Peyer's patch (tissue), 4 donors: ENCODE results near the gene JPT2. TPM values are rescaled to one million over a fixed set of nuclear protein-coding genes. Genes with fewer than 3 reads are reported as not detected.

Experiments used
- DNase-seq, 3 donors: peaks; one replicate each; pipeline ENCODE4 v3.0.0-alpha.2; 2017 to 2019
- H3K27ac ChIP-seq, 4 donors: fragments of 200-600 bp; sonication (generic); one replicate each; pipeline ENCODE4 v1.5.1; 2016 to 2019
- H3K27me3 ChIP-seq, 2 donors: fragments of 200-600 bp; sonication (generic); one replicate each; pipeline ENCODE4 v1.5.1; 2019
- H3K36me3 ChIP-seq, 3 donors: fragments of 200-600 bp; sonication (generic); one replicate each; pipeline ENCODE4 v1.5.1; 2016 to 2019
- H3K4me1 ChIP-seq, 4 donors: fragments of 200-600 bp; sonication (generic); one replicate each; pipeline ENCODE4 v1.5.1; 2016 to 2019
- H3K4me3 ChIP-seq, 4 donors: fragments of 200-600 bp; sonication (generic); 1 replicate in 3 of 4; 2 replicates in 1 of 4; pipeline ENCODE4 v1.5.1; 2016 to 2019; ENCODE audit warnings: mild to moderate bottlenecking in 1 of 4
- H3K9me3 ChIP-seq, 4 donors: fragments of 200-600 bp; sonication (generic); one replicate each; pipeline ENCODE4 v1.5.1; 2016 to 2019; ENCODE audit warnings: mild to moderate bottlenecking in 1 of 4
- CTCF ChIP-seq, 6 experiments: fragments of 450-650 bp in 4 of 6; fragments of 200-600 bp in 2 of 6; sonication (generic) in 1 of 6; IDR thresholded peaks; one replicate each; pipeline ENCODE4 v1.5.1; 2017 to 2019; ENCODE audit warnings: antibody characterized with exemption in 6 of 6, mild to moderate bottlenecking in 3 of 6, moderate library complexity in 1 of 6
- POLR2A ChIP-seq, 2 donors: fragments of 450-650 bp; IDR thresholded peaks; one replicate each; pipeline ENCODE4 v1.5.1; 2017; ENCODE audit warnings: antibody characterized with exemption in 2 of 2, mild to moderate bottlenecking in 2 of 2, moderate library complexity in 2 of 2
- total RNA-seq, 4 donors: library from RNA; depleted of rRNA; stranded (reverse); fragments of >200 nt; gene quantifications; one replicate each; pipeline ENCODE4 v1.1.0, GENCODE V29; 2016

The JPT2 gene
- total RNA-seq, 4 donors from 2014 or later = 22.7 to 32.3 (median 25.0) TPM

- no peak overlapping the region for H3K4me3 ChIP-seq
- no peak for DNase-seq
- no peaks in the 10 kb centered on the region for H3K27me3 ChIP-seq
- no peaks in the 10 kb centered on the region for H3K9me3 ChIP-seq
- no peaks in the 10 kb centered on the region for H3K4me1 ChIP-seq
- TF ChIP-seq POLR2A (IDR thresholded peaks at IDR 0.05) = no peak
- no peak for TF ChIP-seq CTCF (IDR thresholded peaks at IDR 0.05)
- H3K36me3 ChIP-seq = peaks cover 0 to 94% (median 0%) of the 10 kb centered on the region in 3 donors
- no peak overlapping the region for H3K27ac ChIP-seq
Measured at GRCh38 chr16:1665829-1666228, 12.2 kb upstream of the JPT2 start.

DNA sequence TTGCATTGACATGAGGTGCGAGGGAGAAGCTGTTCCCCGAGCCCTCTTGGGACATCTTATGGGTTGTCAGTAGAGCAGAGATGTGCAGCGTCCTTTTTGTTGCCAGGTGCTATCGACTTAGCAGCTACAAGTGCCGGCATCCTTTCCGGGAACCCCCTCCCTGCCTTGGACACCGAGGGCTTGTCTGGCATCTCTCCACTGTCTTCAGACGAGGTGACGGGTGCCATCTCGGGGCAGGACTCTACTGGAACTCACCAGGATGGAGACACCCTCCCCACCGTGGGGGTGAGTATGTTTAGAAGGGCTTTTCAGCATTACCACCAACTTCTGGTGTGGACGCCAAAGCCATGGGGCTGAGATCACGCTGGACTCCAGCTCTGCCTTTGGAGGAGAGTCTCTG lies 11.8 kb upstream of the JPT2 start:
- TF ChIP-seq POLR2A (IDR thresholded peaks at IDR 0.05) (no peak), CTCF (IDR thresholded peaks at IDR 0.05) (no peak)
- peaks cover 0 to 96% (median 0%) of the 10 kb centered on the region in 3 donors for H3K36me3 ChIP-seq
- no peak for DNase-seq
- no peaks in the 10 kb centered on the region for H3K27me3 ChIP-seq
- no peaks in the 10 kb centered on the region for H3K9me3 ChIP-seq
- no peaks in the 10 kb centered on the region for H3K4me1 ChIP-seq
- H3K4me3 ChIP-seq = no peak overlapping the region
- no peak overlapping the region for H3K27ac ChIP-seq

DNA sequence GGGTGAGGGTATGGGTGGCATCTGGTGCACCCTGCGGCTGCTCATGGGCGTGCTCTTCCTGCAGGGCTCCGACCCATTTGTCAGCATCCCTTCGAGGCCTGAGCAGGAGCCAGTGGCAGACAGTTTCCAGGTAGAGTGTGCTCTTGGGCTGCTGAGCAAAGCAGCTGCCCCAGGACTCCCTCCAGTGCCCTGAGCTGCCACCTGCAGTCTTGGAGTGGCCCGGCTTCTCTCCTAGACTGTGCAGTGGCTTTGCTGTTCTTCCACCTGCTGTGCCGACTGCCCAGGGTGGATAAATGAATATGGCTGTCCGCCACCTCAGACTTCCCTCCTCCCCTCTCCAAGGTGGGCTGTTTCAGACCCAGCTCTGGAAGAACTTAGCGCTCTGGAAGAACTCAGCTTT lies 10.8 kb upstream of the JPT2 start:
- H3K27me3 ChIP-seq = no peaks in the 10 kb centered on the region
- no peak overlapping the region for H3K27ac ChIP-seq
- no peak for DNase-seq
- H3K4me3 ChIP-seq = no peak overlapping the region
- no peaks in the 10 kb centered on the region for H3K4me1 ChIP-seq
- TF ChIP-seq POLR2A (IDR thresholded peaks at IDR 0.05) (no peak), CTCF (IDR thresholded peaks at IDR 0.05) (no peak)
- H3K9me3 ChIP-seq = no peaks in the 10 kb centered on the region
- peaks cover 0 to 98% (median 0%) of the 10 kb centered on the region in 3 donors for H3K36me3 ChIP-seq

DNA sequence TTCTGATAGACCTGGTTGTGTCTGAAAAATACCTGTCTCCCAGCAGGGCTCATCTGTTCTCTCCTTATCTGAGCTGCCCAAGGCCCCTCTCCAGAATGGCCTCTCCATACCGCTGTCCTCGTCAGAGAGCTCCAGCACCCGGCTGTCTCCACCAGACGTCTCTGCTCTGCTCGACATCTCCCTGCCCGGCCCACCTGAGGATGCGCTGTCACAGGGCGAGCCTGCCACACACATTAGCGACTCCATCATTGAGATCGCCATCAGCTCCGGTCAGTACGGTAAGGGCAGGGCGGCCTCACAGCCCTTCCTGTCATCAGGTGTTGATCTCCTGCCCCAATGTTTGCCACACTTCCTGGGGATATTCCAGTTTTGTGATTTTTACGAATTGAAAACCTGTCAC lies 10.2 kb upstream of the JPT2 start:
- Histone ChIP-seq H3K36me3 (peaks cover 0 to 97% (median 0%) of the 10 kb centered on the region in 3 donors), H3K4me3 (no peak overlapping the region), H3K9me3 (no peaks in the 10 kb centered on the region), H3K27ac (no peak overlapping the region), H3K27me3 (no peaks in the 10 kb centered on the region), H3K4me1 (no peaks in the 10 kb centered on the region)
- TF ChIP-seq POLR2A (IDR thresholded peaks at IDR 0.05) = no peak
- TF ChIP-seq CTCF (IDR thresholded peaks at IDR 0.05) = no peak
- no peak for DNase-seq

- H3K27me3 ChIP-seq = no peaks in the 10 kb centered on the region
- no peak for TF ChIP-seq CTCF (IDR thresholded peaks at IDR 0.05)
- H3K4me3 ChIP-seq = no peak overlapping the region
- peaks cover 0 to 96% (median 0%) of the 10 kb centered on the region in 3 donors for H3K36me3 ChIP-seq
- no peaks in the 10 kb centered on the region for H3K4me1 ChIP-seq
- no peak for DNase-seq
- no peak overlapping the region for H3K27ac ChIP-seq
- no peaks in the 10 kb centered on the region for H3K9me3 ChIP-seq
Measured at GRCh38 chr16:1668612-1669319, 9.3 kb upstream of the JPT2 start.
